NCI-H2107 treated with DMSO at 0.1 percent for 48 hours (cell line): ENCODE results near the gene SLC38A2.

ENCODE experiments used
- DNase-seq: peaks from one replicate; lab custom pipeline; 2025; ENCODE audit not compliant: unreplicated experiment; lab: John Stamatoyannopoulos, UW

SLC38A2 gene

GRCh38 chr12:46376579-46376978 is 4.0 kb upstream of the SLC38A2 start:
- no peak for DNase-seq

GRCh38 chr12:46374711-46375110 is 2.1 kb upstream of the SLC38A2 start:
- DNase-seq = no peak

GRCh38 chr12:46374310-46374709 is 1.7 kb upstream of the SLC38A2 start:
- DNase-seq = no peak

GRCh38 chr12:46373301-46374296 is 1.0 kb upstream of the SLC38A2 start:
- DNase-seq = no peak

- DNase-seq = peak; percentile 56
These were observed 642 bp downstream of the SLC38A2 start for GRCh38 chr12:46371718-46372543.

GRCh38 chr12:46370792-46371717 is 1.5 kb downstream of the SLC38A2 start:
- DNase-seq = peak; percentile 71

GRCh38 chr12:46370380-46370734 is 2.2 kb downstream of the SLC38A2 start:
- DNase-seq = no peak

GRCh38 chr12:46369474-46370379 is 2.8 kb downstream of the SLC38A2 start:
- DNase-seq = no peak

- no peak for DNase-seq
These were observed 3.5 kb downstream of the SLC38A2 start for GRCh38 chr12:46369095-46369473.

GRCh38 chr12:46368684-46369083 is 3.9 kb downstream of the SLC38A2 start:
- DNase-seq = no peak

GRCh38 chr12:46368138-46368537 is 4.4 kb downstream of the SLC38A2 start:
- no peak for DNase-seq

- no peak for DNase-seq
These were observed 5.1 kb downstream of the SLC38A2 start for GRCh38 chr12:46367351-46368029.

- DNase-seq = no peak
These were observed 5.8 kb downstream of the SLC38A2 start for GRCh38 chr12:46366771-46367170.

GRCh38 chr12:46365951-46366379 is 6.6 kb downstream of the SLC38A2 start:
- no peak for DNase-seq

- no peak for DNase-seq
These were observed 7.6 kb downstream of the SLC38A2 start for GRCh38 chr12:46364777-46365580.

GRCh38 chr12:46364300-46364696 is 8.3 kb downstream of the SLC38A2 start:
- DNase-seq = no peak

- no peak for DNase-seq
These were observed 8.8 kb downstream of the SLC38A2 start for GRCh38 chr12:46363582-46364299.
